GM21390 (cell line): ENCODE results near the gene NIT1.

Experiments
- ATAC-seq: cut with Tn5 transposase; IDR thresholded peaks from one replicate; pipeline ENCODE4 v1.9.1; 2021; ENCODE audit not compliant: unreplicated experiment

The NIT1 gene

DNA sequence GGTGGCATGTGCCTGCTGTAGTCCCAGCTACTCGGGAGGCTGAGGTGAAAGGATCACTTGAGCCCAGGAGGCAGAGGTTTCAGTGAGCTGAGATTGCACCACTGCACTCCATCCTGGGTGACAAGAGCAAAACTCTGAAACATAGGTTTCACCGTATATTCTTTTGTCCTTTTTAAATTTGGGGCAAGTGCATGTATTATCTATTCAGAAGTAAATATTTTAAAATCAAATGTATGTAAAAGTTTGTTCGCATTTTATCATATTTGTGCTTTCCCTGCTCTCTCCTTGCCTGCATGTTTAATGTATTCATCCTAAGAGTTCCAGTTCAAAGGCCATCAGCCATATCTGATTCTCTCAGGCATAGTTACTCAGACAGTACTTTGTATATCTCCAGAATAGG, 27.9 kb downstream of the NIT1 start:
- no peak for ATAC-seq

DNA sequence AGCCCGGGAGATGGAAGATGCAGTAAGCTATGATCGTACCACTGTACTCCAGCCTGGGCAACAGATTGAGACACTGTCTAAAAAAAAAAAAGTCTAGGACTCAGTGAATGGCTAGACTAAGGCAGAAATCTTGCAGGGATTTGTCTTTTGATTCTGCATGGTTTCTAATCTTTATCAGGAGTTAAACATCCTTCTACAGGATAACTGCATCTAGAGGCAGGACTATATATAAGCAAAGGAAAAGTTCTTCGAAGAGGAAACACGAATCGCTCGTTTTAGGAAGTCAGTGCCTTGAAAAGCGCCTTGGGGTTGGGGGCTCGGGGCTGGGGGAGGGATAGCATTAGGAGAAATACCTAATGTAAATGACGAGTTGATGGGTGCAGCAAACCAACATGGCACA, 35.3 kb downstream of the NIT1 start:
- ATAC-seq: no peak

DNA sequence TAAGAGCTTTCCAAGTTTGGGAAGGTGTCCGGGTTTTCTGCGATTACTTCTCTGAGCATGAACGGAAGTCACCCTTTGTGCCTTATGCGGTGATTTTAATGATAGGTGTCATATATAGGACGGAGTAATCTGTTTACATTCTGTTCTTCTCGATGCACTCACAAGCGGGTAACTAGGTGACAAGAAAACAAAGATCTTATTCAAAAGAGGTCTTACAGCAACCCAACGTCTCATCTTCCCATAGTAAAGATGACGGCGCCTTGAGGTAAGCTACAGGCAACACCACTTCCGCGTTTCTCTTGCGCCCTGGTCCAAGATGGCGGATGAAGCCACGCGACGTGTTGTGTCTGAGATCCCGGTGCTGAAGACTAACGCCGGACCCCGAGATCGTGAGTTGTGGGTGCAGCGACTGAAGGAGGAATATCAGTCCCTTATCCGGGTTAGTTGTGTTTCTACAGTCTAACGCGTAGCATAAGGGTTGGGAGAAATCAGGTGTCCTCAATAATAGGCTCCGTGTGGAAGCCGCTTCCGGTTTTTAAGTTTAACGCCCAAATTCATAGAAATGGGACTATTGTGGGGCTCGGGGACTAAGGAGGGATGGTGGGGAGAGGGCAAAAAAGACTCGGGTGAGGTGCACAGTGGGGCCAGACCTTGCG, 35.9 kb downstream of the NIT1 start, which contains the start of gene UFC1:
TSS of gene UFC1 (plus strand) at position 297 of the 656 bp plus-strand sequence. CDS start at position 317, 20 bp downstream.
- ATAC-seq: peak; percentile 89

DNA sequence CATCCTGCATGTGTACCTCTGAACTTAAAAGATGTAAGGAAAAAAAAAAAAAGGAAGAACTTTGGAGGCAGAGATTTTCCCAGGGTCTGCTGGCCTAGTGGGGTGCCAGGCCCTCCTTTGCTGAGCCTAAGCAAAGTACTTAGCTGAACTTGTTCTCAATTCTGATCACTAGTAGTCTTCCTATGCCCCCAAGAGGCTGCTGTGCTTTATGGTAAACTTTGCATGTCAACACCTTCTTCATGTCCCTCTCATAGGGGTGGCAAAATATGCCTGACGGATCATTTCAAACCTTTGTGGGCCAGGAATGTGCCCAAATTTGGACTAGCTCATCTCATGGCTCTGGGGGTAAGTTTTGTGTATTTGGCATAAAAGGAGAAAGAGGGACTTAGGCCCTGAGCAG, 40.0 kb downstream of the NIT1 start:
- no peak for ATAC-seq

DNA sequence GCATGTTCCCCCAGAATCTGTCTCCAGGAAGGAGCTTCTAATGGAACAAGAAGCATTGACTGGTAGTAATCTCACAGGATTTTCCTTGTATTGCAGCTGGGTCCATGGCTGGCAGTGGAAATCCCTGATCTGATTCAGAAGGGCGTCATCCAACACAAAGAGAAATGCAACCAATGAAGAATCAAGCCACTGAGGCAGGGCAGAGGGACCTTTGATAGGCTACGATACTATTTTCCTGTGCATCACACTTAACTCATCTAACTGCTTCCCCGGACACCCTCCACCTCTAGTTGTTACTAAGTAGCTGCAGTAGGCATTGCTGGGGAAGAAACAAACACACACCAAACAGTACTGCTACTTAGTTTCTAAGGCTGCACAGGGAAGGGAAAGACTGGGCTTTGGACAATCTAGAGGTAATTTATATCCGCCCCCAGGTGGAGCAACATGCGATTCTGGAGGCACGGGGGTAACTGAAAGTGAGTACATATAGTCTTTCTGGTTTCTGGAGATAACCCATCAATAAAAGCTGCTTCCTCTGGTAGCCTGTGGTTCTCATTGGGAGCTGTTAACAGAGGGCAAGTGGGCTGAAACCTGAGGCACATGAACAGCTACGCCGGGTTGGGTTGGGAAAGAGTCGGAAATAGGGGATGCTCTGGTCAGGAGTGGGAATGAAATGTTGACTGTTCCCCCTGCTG, 40.6 kb downstream of the NIT1 start:
- no peak for ATAC-seq

DNA sequence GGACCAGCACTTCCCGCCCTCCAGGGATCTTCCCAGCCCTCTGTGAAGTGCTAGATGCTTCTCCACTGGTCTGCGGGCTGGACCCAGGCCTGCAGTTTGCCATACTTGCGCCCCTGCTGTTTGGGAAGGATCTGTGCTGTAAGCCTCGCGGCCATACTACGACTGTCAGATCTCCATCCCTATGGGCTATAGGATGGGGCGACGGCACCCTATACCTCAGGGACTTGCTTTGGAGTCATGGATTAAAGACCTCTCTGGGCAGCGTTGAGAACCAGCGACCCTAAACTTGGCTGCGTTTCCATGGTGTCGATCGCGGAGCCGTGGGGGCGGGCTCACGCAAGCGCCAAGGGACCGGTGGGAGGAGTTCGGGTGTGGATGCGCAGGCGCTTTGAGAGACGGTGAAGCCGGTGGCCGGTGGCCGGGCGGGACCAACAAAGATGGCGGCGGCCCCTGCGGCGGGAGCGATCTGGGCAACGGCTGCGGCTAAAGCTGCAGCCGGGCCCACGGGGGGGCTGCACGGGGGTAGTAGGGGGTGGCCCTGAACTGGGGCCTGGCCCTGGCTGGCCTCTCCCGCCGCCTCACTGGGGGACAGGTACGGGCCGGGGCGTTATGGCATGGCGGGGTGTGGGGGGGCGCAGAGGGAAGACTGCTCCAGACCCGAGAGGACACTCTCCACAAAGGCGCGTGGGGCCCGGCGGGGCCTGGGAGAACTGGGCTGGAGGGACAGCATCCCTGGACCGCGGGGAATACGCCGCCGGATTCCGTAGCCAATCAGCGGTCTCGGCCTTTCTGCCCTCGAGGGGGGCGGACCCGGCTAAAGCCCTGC, 41.4 kb downstream of the NIT1 start, which contains the start of gene USP21:
TSS of gene USP21 (plus strand) at position 414 of the 826 bp plus-strand sequence. CDS start 1,141 bp downstream, outside the sequence.
- peak; percentile 72 for ATAC-seq

DNA sequence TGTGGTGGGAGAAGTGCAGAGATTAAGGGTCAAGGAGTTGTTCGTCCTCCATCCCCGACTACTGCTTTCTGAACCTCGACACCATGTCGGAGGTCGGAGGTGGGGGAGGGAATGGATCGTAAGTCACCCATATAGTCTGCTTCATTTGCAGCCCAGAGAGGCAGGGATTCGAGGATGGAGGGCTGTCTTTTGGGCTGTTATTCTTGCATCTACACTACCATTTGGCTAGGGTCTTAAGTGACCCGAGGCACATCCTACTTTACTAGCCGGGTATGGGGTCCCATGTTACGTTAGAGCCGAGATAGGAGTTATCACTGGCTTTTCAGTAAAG, 42.0 kb downstream of the NIT1 start:
- no peak for ATAC-seq

DNA sequence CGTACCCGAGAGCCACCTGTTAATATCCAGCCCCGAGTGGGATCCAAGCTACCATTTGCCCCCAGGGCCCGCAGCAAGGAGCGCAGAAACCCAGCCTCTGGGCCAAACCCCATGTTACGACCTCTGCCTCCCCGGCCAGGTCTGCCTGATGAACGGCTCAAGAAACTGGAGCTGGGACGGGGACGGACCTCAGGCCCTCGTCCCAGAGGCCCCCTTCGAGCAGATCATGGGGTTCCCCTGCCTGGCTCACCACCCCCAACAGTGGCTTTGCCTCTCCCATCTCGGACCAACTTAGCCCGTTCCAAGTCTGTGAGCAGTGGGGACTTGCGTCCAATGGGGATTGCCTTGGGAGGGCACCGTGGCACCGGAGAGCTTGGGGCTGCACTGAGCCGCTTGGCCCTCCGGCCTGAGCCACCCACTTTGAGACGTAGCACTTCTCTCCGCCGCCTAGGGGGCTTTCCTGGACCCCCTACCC, 42.8 kb downstream of the NIT1 start:
- ATAC-seq: no peak

DNA sequence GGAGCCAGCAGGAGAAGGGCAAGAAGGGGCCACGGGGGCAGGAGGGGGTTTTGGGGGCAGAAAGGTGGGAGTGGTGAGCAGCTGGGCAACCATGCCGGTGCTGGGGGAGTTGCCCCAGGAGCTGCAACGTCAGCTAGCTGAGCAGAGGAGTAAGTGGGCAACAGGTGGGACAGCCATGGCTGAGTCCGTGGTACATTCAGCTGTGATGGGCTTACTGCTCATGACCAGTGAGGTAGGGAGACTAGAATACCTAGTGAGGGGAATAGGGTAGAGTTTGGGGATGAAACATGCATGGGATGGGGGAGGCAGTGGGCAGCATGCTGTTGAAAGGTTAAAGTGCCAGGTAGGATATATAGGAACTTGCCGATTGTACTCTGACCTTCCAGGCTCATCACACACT, 43.7 kb downstream of the NIT1 start:
- ATAC-seq: no peak

DNA sequence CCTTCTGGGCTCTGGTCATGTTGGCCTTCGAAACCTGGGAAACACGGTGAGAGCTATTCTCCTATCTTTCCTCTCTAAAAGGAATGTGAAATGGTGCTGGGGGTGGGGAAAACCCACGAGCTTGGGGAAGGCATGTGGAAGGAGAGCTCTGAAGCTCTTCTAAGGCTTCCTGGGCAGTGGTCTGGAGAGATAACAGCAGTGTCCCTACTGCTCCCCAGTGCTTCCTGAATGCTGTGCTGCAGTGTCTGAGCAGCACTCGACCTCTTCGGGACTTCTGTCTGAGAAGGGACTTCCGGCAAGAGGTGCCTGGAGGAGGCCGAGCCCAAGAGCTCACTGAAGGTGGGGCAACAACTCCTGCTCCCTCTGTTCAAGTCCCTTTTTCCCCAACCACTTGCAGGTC, 44.1 kb downstream of the NIT1 start:
- no peak for ATAC-seq

DNA sequence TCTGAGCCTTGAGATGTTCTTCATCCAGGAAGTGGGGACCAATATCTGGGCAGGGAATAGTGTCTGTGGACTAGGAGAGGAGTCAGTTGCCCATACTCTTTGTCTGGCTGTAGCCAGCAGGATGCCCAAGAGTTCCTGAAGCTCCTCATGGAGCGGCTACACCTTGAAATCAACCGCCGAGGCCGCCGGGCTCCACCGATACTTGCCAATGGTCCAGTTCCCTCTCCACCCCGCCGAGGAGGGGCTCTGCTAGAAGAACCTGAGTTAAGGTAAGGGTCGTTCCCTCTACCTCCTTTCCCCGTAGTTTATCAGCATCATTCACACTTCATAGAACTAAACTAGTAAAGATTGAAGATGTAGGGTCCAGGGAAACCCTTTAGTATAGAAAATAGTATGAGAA, 44.9 kb downstream of the NIT1 start:
- no peak for ATAC-seq

DNA sequence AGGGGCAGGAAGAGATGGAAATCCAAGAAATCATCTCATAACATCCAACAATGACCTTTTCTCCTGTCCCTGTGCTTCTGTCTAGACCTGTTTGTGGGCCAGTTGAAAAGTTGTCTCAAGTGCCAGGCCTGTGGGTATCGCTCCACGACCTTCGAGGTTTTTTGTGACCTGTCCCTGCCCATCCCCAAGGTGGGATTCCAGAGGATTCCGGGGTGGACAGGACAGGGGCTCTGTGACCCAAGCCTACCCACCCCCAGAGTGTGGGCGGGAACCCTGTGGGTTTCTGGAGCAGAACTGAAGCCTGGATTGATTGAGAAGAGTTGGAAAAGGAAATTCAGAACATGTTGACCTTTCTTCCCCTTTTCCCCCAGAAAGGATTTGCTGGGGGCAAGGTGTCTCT, 45.9 kb downstream of the NIT1 start:
- ATAC-seq: no peak

DNA sequence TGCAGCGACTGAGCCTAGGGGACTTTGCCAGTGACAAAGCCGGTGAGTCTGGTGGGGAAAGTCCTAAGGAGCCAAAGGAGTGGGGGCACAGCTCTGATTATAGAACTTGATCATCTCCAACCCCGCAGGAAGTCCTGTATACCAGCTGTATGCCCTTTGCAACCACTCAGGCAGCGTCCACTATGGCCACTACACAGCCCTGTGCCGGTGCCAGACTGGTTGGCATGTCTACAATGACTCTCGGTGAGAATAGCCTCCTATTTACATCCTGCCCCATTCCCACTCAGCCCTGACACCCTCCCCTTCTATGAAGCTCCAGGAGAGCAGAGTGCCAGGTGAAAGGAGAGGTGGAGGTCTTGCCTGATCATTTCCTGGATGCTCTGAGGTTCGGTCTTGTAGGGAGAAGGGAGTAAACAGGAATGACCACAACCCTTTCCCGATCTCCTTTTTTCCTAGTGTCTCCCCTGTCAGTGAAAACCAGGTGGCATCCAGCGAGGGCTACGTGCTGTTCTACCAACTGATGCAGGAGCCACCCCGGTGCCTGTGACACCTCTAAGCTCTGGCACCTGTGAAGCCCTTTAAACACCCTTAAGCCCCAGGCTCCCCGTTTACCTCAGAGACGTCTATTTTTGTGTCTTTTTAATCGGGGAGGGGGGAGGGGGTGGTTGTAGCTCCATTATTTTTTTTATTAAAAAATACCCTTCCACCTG, 47.2 kb downstream of the NIT1 start:
- no peak for ATAC-seq

DNA sequence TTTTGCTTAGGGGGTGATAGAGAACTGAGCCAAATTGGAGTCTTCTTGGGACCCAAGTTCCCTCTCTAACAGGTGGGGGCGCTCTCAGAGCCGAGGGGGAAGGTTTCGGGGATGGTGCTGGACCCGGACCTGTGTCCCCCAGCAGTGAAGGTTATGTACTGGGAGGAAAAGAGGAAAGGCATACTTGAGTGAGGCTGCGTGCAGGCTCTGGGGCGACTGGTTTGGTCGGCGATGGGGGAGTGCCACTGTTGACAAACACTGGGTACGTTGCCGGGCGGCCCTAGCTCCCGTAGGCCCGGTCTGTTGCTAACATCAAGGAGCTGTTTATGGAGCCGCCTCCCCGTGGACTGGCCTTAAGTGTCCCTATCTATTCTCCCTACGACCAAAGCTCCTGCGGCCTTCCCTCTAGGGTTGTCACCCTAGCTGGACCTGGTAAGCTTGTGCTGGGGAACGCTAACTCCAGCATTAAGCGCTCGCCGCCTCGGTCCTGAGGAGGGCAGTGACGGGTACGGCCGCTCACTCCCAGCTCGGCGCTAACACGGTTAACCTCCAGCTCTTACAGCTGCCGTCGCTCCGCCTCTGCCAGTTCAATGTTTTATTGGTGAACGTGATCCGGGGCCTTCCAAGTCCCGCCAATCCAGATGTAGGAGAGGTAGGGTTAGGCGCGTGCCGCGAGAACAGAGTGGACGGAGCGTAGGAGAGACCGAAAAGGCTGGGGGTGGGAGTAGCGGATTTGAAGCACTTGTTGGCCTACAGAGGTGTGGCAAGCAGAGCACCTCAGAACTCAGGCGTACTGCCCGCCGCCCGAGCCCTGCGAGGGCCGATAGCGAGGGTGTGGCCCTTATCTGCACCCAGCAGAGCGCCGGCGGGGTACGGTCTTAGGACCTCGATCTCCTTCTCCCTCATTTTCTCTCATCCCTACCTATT, 48.1 kb downstream of the NIT1 start, which contains the start of gene PPOX:
TSS of gene PPOX (plus strand) at position 685 of the 927 bp plus-strand sequence. CDS start 422 bp downstream, outside the sequence.
- peak; percentile 91 for ATAC-seq

DNA sequence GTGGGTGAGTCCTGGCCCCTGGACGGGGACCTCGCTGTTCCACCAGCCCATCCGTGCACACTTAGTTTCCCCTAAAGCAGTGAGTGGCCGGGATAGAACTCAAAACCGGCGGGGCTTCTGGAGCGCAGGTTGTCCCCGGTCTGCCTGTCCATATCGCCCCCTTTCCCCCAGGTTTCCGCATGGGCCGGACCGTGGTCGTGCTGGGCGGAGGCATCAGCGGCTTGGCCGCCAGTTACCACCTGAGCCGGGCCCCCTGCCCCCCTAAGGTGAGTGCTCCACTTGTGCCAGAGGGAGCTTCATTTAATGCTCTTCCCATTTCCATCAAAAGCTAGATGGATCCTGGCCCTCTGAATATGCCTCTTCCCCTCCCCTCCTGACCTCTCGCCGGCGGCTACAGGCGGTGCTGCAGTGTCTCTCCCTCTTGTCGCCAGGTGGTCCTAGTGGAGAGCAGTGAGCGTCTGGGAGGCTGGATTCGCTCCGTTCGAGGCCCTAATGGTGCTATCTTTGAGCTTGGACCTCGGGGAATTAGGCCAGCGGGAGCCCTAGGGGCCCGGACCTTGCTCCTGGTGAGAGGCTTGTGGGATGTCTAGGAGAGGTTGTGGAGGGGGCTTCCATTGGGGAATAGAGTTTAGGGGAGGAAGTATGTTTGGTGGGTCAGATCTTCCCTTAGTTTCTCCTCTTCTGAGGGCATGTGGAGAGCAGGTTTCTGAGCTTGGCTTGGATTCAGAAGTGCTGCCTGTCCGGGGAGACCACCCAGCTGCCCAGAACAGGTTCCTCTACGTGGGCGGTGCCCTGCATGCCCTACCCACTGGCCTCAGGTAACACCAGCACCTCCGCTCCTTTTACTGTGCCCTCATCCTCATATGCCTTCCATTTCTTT, 49.0 kb downstream of the NIT1 start:
- ATAC-seq: peak; percentile 4

DNA sequence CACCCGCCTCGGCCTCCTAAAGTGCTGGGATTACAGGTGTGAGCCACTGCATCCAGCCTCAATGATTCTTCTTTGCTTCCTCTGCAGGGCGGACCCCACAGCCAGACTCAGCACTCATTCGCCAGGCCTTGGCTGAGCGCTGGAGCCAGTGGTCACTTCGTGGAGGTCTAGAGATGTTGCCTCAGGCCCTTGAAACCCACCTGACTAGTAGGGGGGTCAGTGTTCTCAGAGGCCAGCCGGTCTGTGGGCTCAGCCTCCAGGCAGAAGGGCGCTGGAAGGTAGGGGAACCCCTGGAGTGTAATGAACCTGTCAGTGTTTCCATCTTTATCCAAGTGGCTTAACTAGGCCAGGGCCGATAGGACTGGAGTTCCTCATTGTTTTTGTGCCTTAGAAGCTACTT, 51.0 kb downstream of the NIT1 start:
- ATAC-seq: no peak
